GM23338 (cell line): Measurements from ENCODE around the gene POMGNT1. TPM values are rescaled to one million over a fixed set of nuclear protein-coding genes. Genes with fewer than 3 reads are reported as not detected.

Experiments
- ATAC-seq: fragments of 200-7000 bp; cut with Tn5 transposase; 3 replicates; pipeline ENCODE4 v1.9.1; 2020
- DNase-seq: peaks from one replicate; pipeline ENCODE4 v3.0.0-alpha.2; 2015; ENCODE audit warnings: low spot score
- H2AFZ ChIP-seq: fragments of 200-600 bp; sonication (generic); 2 replicates; pipeline ENCODE4 v1.8.0; 2016; ENCODE audit warnings: antibody characterized with exemption, mild to moderate bottlenecking, moderate library complexity
- H3F3A ChIP-seq: fragments of 200-600 bp; sonication (generic); replicated peaks from 2 replicates; pipeline ENCODE4 v1.8.0; 2017; ENCODE audit warnings: antibody characterized with exemption, mixed run types, low read depth
- H3K27ac ChIP-seq: fragments of 200-600 bp; sonication (generic); 2 replicates; pipeline ENCODE4 v1.6.1; 2016; ENCODE audit warnings: low read depth
- H3K27me3 ChIP-seq: fragments of 200-600 bp; sonication (generic); 2 replicates; pipeline ENCODE4 v1.8.0; 2016; ENCODE audit warnings: mild to moderate bottlenecking, mixed run types, moderate library complexity; ENCODE audit not compliant: insufficient read depth
- H3K36me3 ChIP-seq: fragments of 200-600 bp; sonication (generic); 2 replicates; pipeline ENCODE4 v1.8.0; 2016; ENCODE audit warnings: mild to moderate bottlenecking; ENCODE audit not compliant: insufficient read depth
- H3K4me1 ChIP-seq: fragments of 200-600 bp; sonication (generic); 2 replicates; pipeline ENCODE4 v1.8.0; 2016; ENCODE audit warnings: mild to moderate bottlenecking, moderate library complexity; ENCODE audit not compliant: insufficient read depth
- H3K4me2 ChIP-seq: fragments of 200-600 bp; sonication (generic); 2 replicates; pipeline ENCODE4 v1.7.1; 2017; ENCODE audit warnings: mixed run types
- H3K4me3 ChIP-seq: fragments of 200-600 bp; sonication (generic); 2 replicates; pipeline ENCODE4 v1.6.1; 2016; ENCODE audit warnings: mixed run types
- H3K79me2 ChIP-seq: fragments of 200-600 bp; sonication (generic); replicated peaks from 2 replicates; pipeline ENCODE4 v1.8.0; 2017; ENCODE audit warnings: mild to moderate bottlenecking; ENCODE audit not compliant: insufficient read depth
- H3K9me2 ChIP-seq: fragments of 200-600 bp; sonication (generic); 2 replicates; pipeline ENCODE4 v1.8.0; 2017; ENCODE audit not compliant: insufficient read depth
- H4K20me1 ChIP-seq: fragments of 200-600 bp; sonication (generic); replicated peaks from 2 replicates; pipeline ENCODE4 v1.8.0; 2017; ENCODE audit warnings: mild to moderate bottlenecking; ENCODE audit not compliant: insufficient read depth
- H3K27ac Mint-ChIP-seq: 2 replicates; pipeline ENCODE4 v1.8.0; 2020; ENCODE audit warnings: inconsistent platforms, mild to moderate bottlenecking, moderate library complexity, mixed read lengths
- H3K27me3 Mint-ChIP-seq: 3 replicates; pipeline ENCODE4 v1.8.0; 2022; ENCODE audit warnings: low read depth, mild to moderate bottlenecking, moderate library complexity, mixed read lengths, inconsistent platforms; ENCODE audit not compliant: insufficient read depth, poor library complexity
- H3K36me3 Mint-ChIP-seq: 3 replicates; pipeline ENCODE4 v1.8.0; 2021; ENCODE audit warnings: low read depth, mild to moderate bottlenecking, inconsistent platforms, moderate library complexity, mixed read lengths
- H3K4me1 Mint-ChIP-seq: 3 replicates; pipeline ENCODE4 v1.8.0; 2020; ENCODE audit warnings: mild to moderate bottlenecking, inconsistent platforms, mixed read lengths
- H3K4me3 Mint-ChIP-seq: 3 replicates; pipeline ENCODE4 v1.8.0; 2021; ENCODE audit warnings: moderate library complexity, mild to moderate bottlenecking, inconsistent platforms, mixed read lengths
- H3K9me3 Mint-ChIP-seq: 3 replicates; pipeline ENCODE4 v1.8.0; 2020; ENCODE audit warnings: moderate library complexity, mild to moderate bottlenecking, inconsistent platforms, mixed read lengths
- CREB1 ChIP-seq: fragments of 250-450 bp; sonication (Bioruptor Pico); IDR thresholded peaks from 2 replicates; pipeline ENCODE4 v1.5.0; 2020; ENCODE audit warnings: low read depth, mild to moderate bottlenecking, moderate library complexity
- EZH2 ChIP-seq: fragments of 200-600 bp; sonication (generic); IDR thresholded peaks from one replicate; pipeline ENCODE4 v1.8.0; 2017; ENCODE audit warnings: antibody characterized with exemption, mild to moderate bottlenecking, low read depth; ENCODE audit not compliant: unreplicated experiment
- NANOG ChIP-seq: IDR thresholded peaks from 2 replicates; pipeline ENCODE4 v1.6.1; 2016; ENCODE audit warnings: antibody characterized with exemption, borderline replicate concordance
- STAT1 ChIP-seq: IDR thresholded peaks from one replicate; pipeline ENCODE4 v1.6.1; 2016; ENCODE audit warnings: antibody characterized with exemption; ENCODE audit not compliant: unreplicated experiment
- ZNF462 ChIP-seq: fragments of 250-450 bp; sonication (Bioruptor Pico); IDR thresholded peaks from 2 replicates; pipeline ENCODE4 v1.5.0; 2020; ENCODE audit warnings: mild to moderate bottlenecking, moderate library complexity
- polyA plus RNA-seq: library from polyadenylated mRNA; unstranded; fragments of >200 nt; fragmentation: Nextera tagmentation; extraction: Ambion mirVana; gene quantifications from 2 replicates; pipeline ENCODE4 v1.2.1, GENCODE V29; 2016
- total RNA-seq: library from RNA; depleted of rRNA; stranded (reverse); fragments of >200 nt; shearing (Covaris generic); gene quantifications from 2 replicates; pipeline ENCODE4 v1.2.3, GENCODE V29; 2014

The POMGNT1 gene
- total and polyA plus RNA-seq, 2 experiments from 2014 or later, result 24.3 to 32.1 TPM

- TF ChIP-seq ZNF462 (CRISPR knock-in tag) (no peak), EZH2 (no peak), NANOG (no peak), STAT1 (no peak)
Measured at GRCh38 chr1:46197560-46197963, 672 bp downstream of the POMGNT1 start (continued).

- H3K27me3 Mint-ChIP-seq, result peaks cover 8% of the 10 kb centered on the region
- H3K36me3 Mint-ChIP-seq, result peaks cover 15% of the 10 kb centered on the region
- peaks cover 13% of the 10 kb centered on the region; the same call in 1 of the 2 replicates for H3F3A ChIP-seq
- no peaks in the 10 kb centered on the region for H3K79me2 ChIP-seq
- no peak overlapping the region for H2AFZ ChIP-seq
- no peak for DNase-seq
- TF ChIP-seq NANOG, result no peak
- no peak for TF ChIP-seq ZNF462 (CRISPR knock-in tag)
- TF ChIP-seq CREB1 (CRISPR knock-in tag), result no peak
- TF ChIP-seq STAT1, result no peak
- H3K9me2 ChIP-seq, result no peaks in the 10 kb centered on the region
- no peak overlapping the region for H3K4me3 ChIP-seq
- H3K4me2 ChIP-seq, result no peak overlapping the region
- no peak overlapping the region for H3K27ac Mint-ChIP-seq
- H3K9me3 Mint-ChIP-seq, result no peaks in the 10 kb centered on the region
- H3K36me3 ChIP-seq, result no peaks in the 10 kb centered on the region; the same call in 1 of the 2 replicates
- no peak overlapping the region; the same call in 2 of the 3 replicates for H3K4me3 Mint-ChIP-seq
- ATAC-seq, result no peak
- H3K4me1 ChIP-seq, result peaks cover 8% of the 10 kb centered on the region; the same call in 1 of the 2 replicates
- no peak overlapping the region for H3K27ac ChIP-seq
- no peaks in the 10 kb centered on the region; the same call in 1 of the 2 replicates for H4K20me1 ChIP-seq
- H3K27me3 ChIP-seq, result no peaks in the 10 kb centered on the region
- peaks cover 11% of the 10 kb centered on the region for H3K4me1 Mint-ChIP-seq
Measured at GRCh38 chr1:46196609-46197008, 1.6 kb downstream of the POMGNT1 start.
